Measurements from ENCODE around the gene ZNF501.

GRCh38 chr3:44772099-44772442, 42.6 kb downstream of the ZNF501 start:
- TF ChIP-seq, protein P1, sequence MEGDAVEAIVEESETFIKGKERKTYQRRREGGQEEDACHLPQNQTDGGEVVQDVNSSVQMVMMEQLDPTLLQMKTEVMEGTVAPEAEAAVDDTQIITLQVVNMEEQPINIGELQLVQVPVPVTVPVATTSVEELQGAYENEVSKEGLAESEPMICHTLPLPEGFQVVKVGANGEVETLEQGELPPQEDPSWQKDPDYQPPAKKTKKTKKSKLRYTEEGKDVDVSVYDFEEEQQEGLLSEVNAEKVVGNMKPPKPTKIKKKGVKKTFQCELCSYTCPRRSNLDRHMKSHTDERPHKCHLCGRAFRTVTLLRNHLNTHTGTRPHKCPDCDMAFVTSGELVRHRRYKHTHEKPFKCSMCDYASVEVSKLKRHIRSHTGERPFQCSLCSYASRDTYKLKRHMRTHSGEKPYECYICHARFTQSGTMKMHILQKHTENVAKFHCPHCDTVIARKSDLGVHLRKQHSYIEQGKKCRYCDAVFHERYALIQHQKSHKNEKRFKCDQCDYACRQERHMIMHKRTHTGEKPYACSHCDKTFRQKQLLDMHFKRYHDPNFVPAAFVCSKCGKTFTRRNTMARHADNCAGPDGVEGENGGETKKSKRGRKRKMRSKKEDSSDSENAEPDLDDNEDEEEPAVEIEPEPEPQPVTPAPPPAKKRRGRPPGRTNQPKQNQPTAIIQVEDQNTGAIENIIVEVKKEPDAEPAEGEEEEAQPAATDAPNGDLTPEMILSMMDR (IDR thresholded peaks at IDR 0.05) = no peak
- no peak for TF ChIP-seq POLR2A (IDR thresholded peaks at IDR 0.05)
